ENCODE results near the gene GAREM1. TPM values are rescaled to one million over a fixed set of nuclear protein-coding genes. Genes with fewer than 3 reads are reported as not detected.

The GAREM1 gene
- total RNA-seq, 1 experiment from 2014 or later, result 11.1 TPM

GRCh38 chr18:32243358-32243757 is 227.3 kb downstream of the GAREM1 start:
- H3K4me3 ChIP-seq (replicated peaks in 1 of 2; ENCODE audit: low read depth in 1 of 2, low read length in 2 of 2), result no peak overlapping the region
- no peak overlapping the region for H3K4me2 ChIP-seq (ENCODE audit: low read length)
- POLR2A ChIA-PET, result no interaction called here
- H3K9me2 ChIP-seq (ENCODE audit: insufficient read depth), result no peaks in the 10 kb centered on the region
- H3K27ac ChIP-seq (ENCODE audit: low read depth, low read length), result no peak overlapping the region
- no peak overlapping the region for H2AFZ ChIP-seq (ENCODE audit: low read depth, low read length, poor library complexity, severe bottlenecking)
- no peak for TF ChIP-seq ZNF274 (IDR thresholded peaks at IDR 0.05; ENCODE audit: low read depth, low read length)
- CTCF ChIA-PET, result no interaction called here
- no peak overlapping the region for H3K9ac ChIP-seq (ENCODE audit: low read length)
- no peaks in the 10 kb centered on the region for H3K36me3 ChIP-seq (ENCODE audit: control insufficient read depth in 1 of 2, insufficient read depth in 2 of 2, low read length in 2 of 2)
- no peak for DNase-seq (ENCODE audit: low read depth, low spot score)
- H3K9me3 ChIP-seq (ENCODE audit: control insufficient read depth in 1 of 2, insufficient read depth in 1 of 2, low read depth in 1 of 2, low read length in 2 of 2), result no peaks in the 10 kb centered on the region
- ATAC-seq, result no peak
- RAD21 ChIA-PET (ENCODE audit: low non-redundant PET in 1 of 2, low total read pairs in 2 of 2, uncharacterized antibody in 2 of 2, unreplicated experiment in 2 of 2), result no interaction called here
- H3K27me3 ChIP-seq (ENCODE audit: insufficient read depth, low read length), result peaks cover 4% of the 10 kb centered on the region; the same call in 1 of the 2 replicates
- no peaks in the 10 kb centered on the region; the same call in 1 of the 2 replicates for H4K20me1 ChIP-seq (ENCODE audit: insufficient read depth)
- intact Hi-C loops (cut with micrococcal nuclease), result no loop called here
- no peaks in the 10 kb centered on the region for H3K79me2 ChIP-seq (ENCODE audit: insufficient read depth, low read length)
- H3K4me1 ChIP-seq (ENCODE audit: control insufficient read depth in 1 of 2, insufficient read depth in 2 of 2, low read length in 2 of 2), result no peaks in the 10 kb centered on the region
- BruUV-seq (replicated peaks), result no TSS peak

GRCh38 chr18:32242395-32242794 is 228.3 kb downstream of the GAREM1 start:
- intact Hi-C loops (cut with micrococcal nuclease), result no loop called here
- H3K79me2 ChIP-seq (ENCODE audit: insufficient read depth, low read length), result no peaks in the 10 kb centered on the region
- H3K27me3 ChIP-seq (ENCODE audit: insufficient read depth, low read length), result peaks cover 4% of the 10 kb centered on the region; the same call in 1 of the 2 replicates
- no peaks in the 10 kb centered on the region; the same call in 1 of the 2 replicates for H4K20me1 ChIP-seq (ENCODE audit: insufficient read depth)
- TF ChIP-seq CTCF (IDR thresholded peaks at IDR 0.05 in 2 of 3, conservative IDR thresholded peaks at IDR 0.05 in 1 of 3; ENCODE audit: borderline replicate concordance in 1 of 3, insufficient read depth in 1 of 3, low read depth in 2 of 3, low read length in 2 of 3), result no peak
- TF ChIP-seq POLR2AphosphoS5 (IDR thresholded peaks at IDR 0.05; ENCODE audit: low read depth, low read length), result no peak
- TF ChIP-seq EGR1 (IDR thresholded peaks at IDR 0.05; ENCODE audit: low read depth), result no peak
- TF ChIP-seq EZH2phosphoT487 (IDR thresholded peaks at IDR 0.05; ENCODE audit: borderline replicate concordance), result no peak
- no peak for TF ChIP-seq YY1 (IDR thresholded peaks at IDR 0.05; ENCODE audit: extremely low read depth, insufficient replicate concordance, low read depth, low read length)
- TF ChIP-seq SP1 (IDR thresholded peaks at IDR 0.05; ENCODE audit: low read depth), result no peak
- no peak for TF ChIP-seq REST (IDR thresholded peaks at IDR 0.05; ENCODE audit: low read depth)
- no peak for TF ChIP-seq POLR2A (IDR thresholded peaks at IDR 0.05; ENCODE audit: borderline replicate concordance, extremely low read depth, insufficient read depth, insufficient read length)
- TF ChIP-seq ATF3 (IDR thresholded peaks at IDR 0.05), result no peak
- no TSS peak for BruUV-seq (replicated peaks)
- no peaks in the 10 kb centered on the region for H3K4me1 ChIP-seq (ENCODE audit: control insufficient read depth in 1 of 2, insufficient read depth in 2 of 2, low read length in 2 of 2)
- no peaks in the 10 kb centered on the region for H3K9me2 ChIP-seq (ENCODE audit: insufficient read depth)
- CTCF ChIA-PET, result no interaction called here
- DNase-seq (ENCODE audit: low read depth, low spot score) (no peak), ATAC-seq (no peak)
- RAD21 ChIA-PET (ENCODE audit: low non-redundant PET in 1 of 2, low total read pairs in 2 of 2, uncharacterized antibody in 2 of 2, unreplicated experiment in 2 of 2), result no interaction called here
- H3K4me3 ChIP-seq (replicated peaks in 1 of 2; ENCODE audit: low read depth in 1 of 2, low read length in 2 of 2), result no peak overlapping the region
- no peaks in the 10 kb centered on the region for H3K36me3 ChIP-seq (ENCODE audit: control insufficient read depth in 1 of 2, insufficient read depth in 2 of 2, low read length in 2 of 2)
- no peak overlapping the region for H3K4me2 ChIP-seq (ENCODE audit: low read length)
- no peaks in the 10 kb centered on the region for H3K9me3 ChIP-seq (ENCODE audit: control insufficient read depth in 1 of 2, insufficient read depth in 1 of 2, low read depth in 1 of 2, low read length in 2 of 2)
- no peak overlapping the region for H3K9ac ChIP-seq (ENCODE audit: low read length)
- POLR2A ChIA-PET, result no interaction called here
- H3K27ac ChIP-seq (ENCODE audit: low read depth, low read length), result no peak overlapping the region
- H2AFZ ChIP-seq (ENCODE audit: low read depth, low read length, poor library complexity, severe bottlenecking), result no peak overlapping the region

All from HCT116 (cell line).